Pancreas (tissue), 10 donors: Measurements from ENCODE around the gene G0S2. TPM values are rescaled to one million over a fixed set of nuclear protein-coding genes. Genes with fewer than 3 reads are reported as not detected.

ENCODE experiments used
- ATAC-seq, 4 donors: fragments of 200-7000 bp; cut with Tn5 transposase; one replicate each; pipeline versions ENCODE4 v1.8.0 to v1.9.1; 2020; ENCODE audit warnings: mild to moderate bottlenecking in 4 of 4, moderate library complexity in 4 of 4
- DNase-seq, 6 donors: peaks; one replicate each; pipeline ENCODE4 v3.0.0-alpha.2; 2020
- FAIRE-seq: peaks from 2 replicates; lab custom pipeline; 2012; peaks lifted over from hg19 to GRCh38; lab: Jason Lieb, UNC
- H3K27ac ChIP-seq, 4 donors: fragments of 200-600 bp; sonication (generic); 1 replicate in 3 of 4; 2 replicates in 1 of 4; pipeline versions ENCODE4 v1.5.0 to v1.8.0; 2020
- H3K27me3 ChIP-seq, 4 donors: fragments of 200-600 bp; one replicate each; pipeline ENCODE4 v1.8.0; 2021
- H3K36me3 ChIP-seq, 3 donors: fragments of 200-600 bp; sonication (generic) in 1 of 3; one replicate each; pipeline versions ENCODE4 v1.5.0 to v1.8.0; 2020 to 2021
- H3K4me1 ChIP-seq, 3 donors: fragments of 200-600 bp; one replicate each; pipeline ENCODE4 v1.8.0; 2021
- H3K4me3 ChIP-seq, 4 donors: fragments of 200-600 bp; sonication (generic) in 2 of 4; one replicate each; pipeline versions ENCODE4 v1.5.0 to v1.8.0; 2020 to 2021
- H3K9me3 ChIP-seq, 4 donors: fragments of 200-600 bp; one replicate each; pipeline ENCODE4 v1.8.0; 2021
- CTCF ChIP-seq, 4 donors: fragments of 200-600 bp; sonication (generic) in 3 of 4; IDR thresholded peaks; one replicate each; pipeline versions ENCODE4 v1.5.0 to v1.8.0; 2021; ENCODE audit warnings: antibody characterized with exemption in 4 of 4
- WGBS, 2 donors: extraction: QIAGEN DNeasy Blood & Tissue Kit; methylation state at CpG; one replicate each; pipeline ENCODE4 v1.1.7; 2013; 5-methylcytosine and 5-hydroxymethylcytosine counted together
- intact Hi-C, 3 donors: fragments of 100-400 bp; cut with DNase I; formaldehyde crosslinking; loops; one replicate each; pipeline versions ENCODE4 v1.11.1 to v1.14.2; 2022
- polyA plus RNA-seq, 2 donors: library from polyadenylated mRNA; stranded (reverse); fragments of 200-250 nt; gene quantifications; one replicate each; pipeline ENCODE4 v1.2.3, GENCODE V29; 2013
- total RNA-seq, 6 donors: library from RNA; stranded (reverse); fragmentation: NEBNext Ultra II Directional in 4 of 6; extraction: Animal tissue kit (Norgen Biotek cat#: 25700) in 4 of 6; gene quantifications; one replicate each; pipeline versions ENCODE4 v1.2.1 to v1.2.4, GENCODE V29; 2021 to 2023
- donor health status: healthy with polysubstance abuse.
- donor health status: DM: no; HTN: no; CAD: no; lungs with moderate emphysema.
- donor health status: DM: no; HTN: no; CAD: no.
- donor health status: control.
- donor health status: control.
- donor health status: Bipolar disorder and iron deficiency.
- donor health status: DM: yes; HTN: yes; CAD: no.
- donor health status: DM: no; HTN: no; CAD: no.
- donor health status: DM: no; HTN: no; CAD: no.
- donor health status: DM: yes; HTN: yes; CAD: no.

The G0S2 gene
- total and polyA plus RNA-seq, 8 donors, result 2.9 to 69.8 (median 15.7) TPM

- TF ChIP-seq CTCF (IDR thresholded peaks at IDR 0.05), result peak; percentile 90 to 97 (median 94)
- no peaks in the 10 kb centered on the region for H3K36me3 ChIP-seq
- no peak overlapping the region for H3K27ac ChIP-seq
- intact Hi-C loops, result no loop called here
- DNase-seq (peak; percentile 41 to 93 (median 75)), FAIRE-seq (no peak), ATAC-seq (peak; percentile 71 to 93 (median 86))
- WGBS, 2 donors, result 41 to 45% methylated on average over 16 of the region's 16 CpGs
- H3K27me3 ChIP-seq, result no peaks in the 10 kb centered on the region
- no peaks in the 10 kb centered on the region for H3K4me1 ChIP-seq
- H3K4me3 ChIP-seq, result no peak overlapping the region
- no peaks in the 10 kb centered on the region for H3K9me3 ChIP-seq
Observed at GRCh38 chr1:209627732-209628196, 47.4 kb upstream of the G0S2 start.

GRCh38 chr1:209628618-209629299 is 46.5 kb upstream of the G0S2 start:
- H3K27me3 ChIP-seq, result no peaks in the 10 kb centered on the region
- no peak for FAIRE-seq
- H3K4me1 ChIP-seq, result no peaks in the 10 kb centered on the region
- no peak overlapping the region for H3K4me3 ChIP-seq
- 87 to 92% methylated on average over 7 of the region's 7 CpGs for WGBS, 2 donors
- H3K27ac ChIP-seq, result no peak overlapping the region
- TF ChIP-seq CTCF (IDR thresholded peaks at IDR 0.05), result no peak
- ATAC-seq, result no peak
- no peak for DNase-seq
- H3K36me3 ChIP-seq, result no peaks in the 10 kb centered on the region
- H3K9me3 ChIP-seq, result no peaks in the 10 kb centered on the region
- intact Hi-C loops, result no loop called here

GRCh38 chr1:209629621-209630382 is 45.4 kb upstream of the G0S2 start:
- whole genome bisulfite sequencing, 2 donors, result 95 to 97% methylated on average over 11 of the region's 11 CpGs
- Histone ChIP-seq H3K4me3 (no peak overlapping the region), H3K27me3 (no peaks in the 10 kb centered on the region), H3K27ac (no peak overlapping the region), H3K4me1 (no peaks in the 10 kb centered on the region), H3K36me3 (no peaks in the 10 kb centered on the region), H3K9me3 (no peaks in the 10 kb centered on the region)
- no peak for TF ChIP-seq CTCF (IDR thresholded peaks at IDR 0.05)
- DNase-seq, result no peak
- FAIRE-seq, result no peak
- no peak for ATAC-seq
- intact Hi-C loops, result loop anchor here in 1 of 3 donors (10.0 kb wide), 1 partner anchor 55 kb away; no protein-coding TSS in a partner anchor

GRCh38 chr1:209630383-209631225 is 44.6 kb upstream of the G0S2 start:
- no peak for DNase-seq
- Histone ChIP-seq H3K4me1 (no peaks in the 10 kb centered on the region), H3K27ac (no peak overlapping the region), H3K27me3 (no peaks in the 10 kb centered on the region), H3K4me3 (no peak overlapping the region), H3K36me3 (no peaks in the 10 kb centered on the region), H3K9me3 (no peaks in the 10 kb centered on the region)
- no peak for FAIRE-seq
- no peak for TF ChIP-seq CTCF (IDR thresholded peaks at IDR 0.05)
- WGBS, 2 donors, result 80 to 81% methylated on average over 17 of the region's 17 CpGs
- intact Hi-C loops, result loop anchor here in 1 of 3 donors (10.0 kb wide), 1 partner anchor 56 kb away; no protein-coding TSS in a partner anchor
- ATAC-seq, result no peak
